H1 (cell line): ENCODE results near the gene ATP11C. TPM values are rescaled to one million over a fixed set of nuclear protein-coding genes. Genes with fewer than 3 reads are reported as not detected.

ENCODE experiments used
- CTCF ChIA-PET: fragments of 300-600 bp; sonication (Branson Sonifier 250); formaldehyde crosslinking; loops from one replicate; lab custom pipeline; 2021; ENCODE audit not compliant: partially characterized antibody; lab: Charles Lee
- POLR2A ChIA-PET: fragments of 300-600 bp; sonication (Branson Sonifier 250); formaldehyde crosslinking; loops from one replicate; lab custom pipeline; 2021; ENCODE audit warnings: inconsistent platforms; ENCODE audit not compliant: partially characterized antibody; lab: Charles Lee
- DNase-seq, 2 experiments: peaks; one replicate each; pipeline versions ENCODE4 v3.0.0 to v3.0.0-alpha.2; 2010 to 2022; ENCODE audit warnings: low spot score in 2 of 2, low read depth in 1 of 2, mixed read lengths in 1 of 2
- FAIRE-seq: peaks from 2 replicates; lab custom pipeline; 2011; peaks lifted over from hg19 to GRCh38; lab: Jason Lieb, UNC
- H2AFZ ChIP-seq: 2 replicates; pipeline ENCODE4 v1.8.1; 2012; ENCODE audit warnings: low read length, inconsistent platforms
- H2AK5ac ChIP-seq: 2 replicates; pipeline ENCODE4 v1.6.1; 2013; ENCODE audit warnings: low read depth, low read length
- H2BK120ac ChIP-seq: replicated peaks from 2 replicates; pipeline ENCODE3; 2013; ENCODE audit warnings: low read depth, low read length, inconsistent platforms
- H2BK12ac ChIP-seq: 2 replicates; pipeline ENCODE4 v1.6.1; 2013; ENCODE audit warnings: low read depth, low read length
- H2BK15ac ChIP-seq: 2 replicates; pipeline ENCODE4 v1.6.1; 2013; ENCODE audit warnings: low read length
- H2BK20ac ChIP-seq: 2 replicates; pipeline ENCODE4 v1.6.1; 2013; ENCODE audit warnings: low read length
- H2BK5ac ChIP-seq: 2 replicates; pipeline ENCODE4 v1.6.1; 2013; ENCODE audit warnings: low read depth, low read length
- H3K14ac ChIP-seq: 2 replicates; pipeline ENCODE4 v1.6.1; 2013; ENCODE audit warnings: inconsistent platforms; ENCODE audit not compliant: insufficient read length
- H3K18ac ChIP-seq: 2 replicates; pipeline ENCODE4 v1.6.1; 2013; ENCODE audit warnings: low read length; ENCODE audit errors: extremely low read depth
- H3K23ac ChIP-seq: 2 replicates; pipeline ENCODE4 v1.6.1; 2013; ENCODE audit warnings: inconsistent platforms; ENCODE audit not compliant: insufficient read length
- H3K23me2 ChIP-seq: 2 replicates; pipeline ENCODE4 v1.6.1; 2013; ENCODE audit warnings: low read depth, low read length
- H3K27ac ChIP-seq: 2 replicates; pipeline ENCODE4 v1.6.1; 2011; ENCODE audit warnings: low read depth, low read length, inconsistent platforms
- H3K27me3 ChIP-seq, 4 experiments: replicated peaks in 1 of 4; 1 replicate in 1 of 4; 2 replicates in 3 of 4; pipeline versions ENCODE4 v1.6.1 to v1.8.1; 2011 to 2013; ENCODE audit warnings: low read length in 3 of 4, mild to moderate bottlenecking in 3 of 4, inconsistent platforms in 2 of 4, mixed read lengths in 2 of 4, moderate library complexity in 1 of 4; ENCODE audit not compliant: control insufficient read depth in 3 of 4, insufficient read depth in 3 of 4; ENCODE audit errors: extremely low read depth in 1 of 4
- H3K36me3 ChIP-seq, 4 experiments: 2 replicates each; pipeline versions ENCODE4 v1.6.1 to v1.8.1; 2011 to 2013; ENCODE audit warnings: mild to moderate bottlenecking in 4 of 4, low read length in 3 of 4, moderate library complexity in 2 of 4, control low read depth in 1 of 4, inconsistent platforms in 1 of 4; ENCODE audit not compliant: insufficient read depth in 4 of 4, control insufficient read depth in 2 of 4
- H3K4ac ChIP-seq: replicated peaks from 2 replicates; pipeline ENCODE3; 2013; ENCODE audit warnings: low read length, low read depth, mixed read lengths, inconsistent platforms; ENCODE audit not compliant: insufficient read length
- H3K4me1 ChIP-seq, 4 experiments: replicated peaks in 1 of 4; 1 replicate in 1 of 4; 2 replicates in 3 of 4; pipeline versions ENCODE4 v1.6.1 to v1.8.1; 2011 to 2013; ENCODE audit warnings: low read length in 3 of 4, inconsistent platforms in 2 of 4, mixed read lengths in 1 of 4; ENCODE audit not compliant: insufficient read depth in 4 of 4, control insufficient read depth in 3 of 4
- H3K4me2 ChIP-seq, 2 experiments: 2 replicates each; pipeline versions ENCODE4 v1.6.1 to v1.8.1; 2011 to 2013; ENCODE audit warnings: low read depth in 2 of 2, low read length in 2 of 2, control low read depth in 1 of 2, inconsistent platforms in 1 of 2, mild to moderate bottlenecking in 1 of 2; ENCODE audit not compliant: insufficient read depth in 1 of 2
- H3K4me3 ChIP-seq, 4 experiments: fragments of 200-600, 300-600 bp in 1 of 4; sonication (generic), shearing (Covaris generic), sonication (Bioruptor Twin) in 1 of 4; 2 replicates each; pipeline versions ENCODE4 v1.5.1 to v1.8.1; 2011 to 2016; ENCODE audit warnings: low read length in 4 of 4, low read depth in 3 of 4, control low read depth in 2 of 4, inconsistent platforms in 2 of 4, mild to moderate bottlenecking in 2 of 4, mixed read lengths in 1 of 4, moderate library complexity in 1 of 4; ENCODE audit not compliant: insufficient read depth in 2 of 4; ENCODE audit errors: extremely low read depth in 1 of 4
- H3K56ac ChIP-seq: replicated peaks from 2 replicates; pipeline ENCODE3; 2013; ENCODE audit warnings: low read depth, mild to moderate bottlenecking, mixed read lengths, low read length, inconsistent platforms; ENCODE audit not compliant: insufficient read length
- H3K79me1 ChIP-seq: 2 replicates; pipeline ENCODE4 v1.6.1; 2013; ENCODE audit warnings: low read depth, low read length, control low read depth
- H3K79me2 ChIP-seq, 2 experiments: 2 replicates each; pipeline versions ENCODE4 v1.6.1 to v1.8.1; 2012 to 2013; ENCODE audit warnings: low read length in 2 of 2, mild to moderate bottlenecking in 2 of 2, inconsistent platforms in 1 of 2; ENCODE audit not compliant: insufficient read depth in 2 of 2, control insufficient read depth in 1 of 2
- H3K9ac ChIP-seq, 4 experiments: replicated peaks in 1 of 4; 1 replicate in 1 of 4; 2 replicates in 3 of 4; pipeline versions ENCODE4 v1.6.1 to v1.8.1; 2011 to 2013; ENCODE audit warnings: low read depth in 3 of 4, low read length in 3 of 4, control low read depth in 2 of 4, mild to moderate bottlenecking in 2 of 4, moderate library complexity in 2 of 4, inconsistent platforms in 1 of 4; ENCODE audit errors: extremely low read depth in 1 of 4
- H3K9me3 ChIP-seq, 2 experiments: 2 replicates each; pipeline versions ENCODE4 v1.6.1 to v1.8.1; 2012 to 2013; ENCODE audit warnings: mild to moderate bottlenecking in 2 of 2, moderate library complexity in 2 of 2, control low read depth in 1 of 2, inconsistent platforms in 1 of 2, low read depth in 1 of 2, low read length in 1 of 2, mixed read lengths in 1 of 2; ENCODE audit not compliant: insufficient read depth in 2 of 2
- H4K20me1 ChIP-seq, 2 experiments: replicated peaks in 1 of 2; 2 replicates each; pipeline versions ENCODE3 to v1.8.1; 2011 to 2013; ENCODE audit warnings: inconsistent platforms in 2 of 2, low read length in 2 of 2, mild to moderate bottlenecking in 1 of 2; ENCODE audit not compliant: insufficient read depth in 2 of 2, control insufficient read depth in 1 of 2
- H4K5ac ChIP-seq: 2 replicates; pipeline ENCODE4 v1.6.1; 2013; ENCODE audit warnings: low read length, low read depth, mixed read lengths, inconsistent platforms; ENCODE audit not compliant: insufficient read length
- H4K8ac ChIP-seq: 2 replicates; pipeline ENCODE4 v1.8.0; 2013; ENCODE audit warnings: mild to moderate bottlenecking, moderate library complexity, low read length, inconsistent platforms; ENCODE audit not compliant: insufficient read depth; ENCODE audit errors: extremely low read depth
- H4K91ac ChIP-seq: replicated peaks from 2 replicates; pipeline ENCODE3; 2013; ENCODE audit warnings: low read length, mixed read lengths, inconsistent platforms; ENCODE audit not compliant: insufficient read length
- CREB1 ChIP-seq: IDR thresholded peaks from 2 replicates; pipeline ENCODE4 v1.6.1; 2012; ENCODE audit warnings: inconsistent platforms
- HDAC6 ChIP-seq: IDR thresholded peaks from one replicate; pipeline ENCODE4 v1.7.1; 2012; ENCODE audit warnings: low read depth, mild to moderate bottlenecking, inconsistent platforms, low read length, moderate library complexity
- KDM1A ChIP-seq: fragments of 200-600, 300-600 bp; sonication (generic); IDR thresholded peaks from 2 replicates; pipeline ENCODE4 v1.7.1; 2016; ENCODE audit warnings: mild to moderate bottlenecking, low read length, borderline replicate concordance
- KDM5A ChIP-seq: fragments of 200-600 bp; IDR thresholded peaks from 2 replicates; pipeline ENCODE4 v1.7.1; 2012; ENCODE audit warnings: mild to moderate bottlenecking, low read length, inconsistent platforms, mixed read lengths
- MAFK ChIP-seq: IDR thresholded peaks from 2 replicates; pipeline ENCODE4 v1.6.1; 2012; ENCODE audit warnings: low read depth, mild to moderate bottlenecking, improper control_type of control experiment, low read length
- POU5F1 ChIP-seq: IDR thresholded peaks from 2 replicates; pipeline ENCODE4 v1.6.1; 2011; ENCODE audit warnings: low read depth, mild to moderate bottlenecking, low read length, moderate library complexity
- RAD21 ChIP-seq, 2 experiments: IDR thresholded peaks in 1 of 2; conservative IDR thresholded peaks in 1 of 2; 2 replicates each; pipeline ENCODE4 v1.6.1; 2011; ENCODE audit warnings: low read depth in 2 of 2, low read length in 2 of 2, improper control_type of control experiment in 1 of 2, inconsistent platforms in 1 of 2, mild to moderate bottlenecking in 1 of 2, moderate library complexity in 1 of 2
- SIN3A ChIP-seq, 2 experiments: IDR thresholded peaks in 1 of 2; conservative IDR thresholded peaks in 1 of 2; 2 replicates each; pipeline ENCODE4 v1.6.1; 2011 to 2012; ENCODE audit warnings: low read length in 2 of 2, improper control_type of control experiment in 1 of 2, low read depth in 1 of 2, mild to moderate bottlenecking in 1 of 2
- TCF12 ChIP-seq: IDR thresholded peaks from 2 replicates; pipeline ENCODE4 v1.6.1; 2011; ENCODE audit warnings: low read depth, mild to moderate bottlenecking, low read length
- WGBS, 2 experiments: shearing (Covaris generic) in 1 of 2; methylation state at CpG; one replicate each; pipeline versions ENCODE4 v1.1.6 to v1.1.7; 2013 to 2015; ENCODE audit warnings: low lambda C conversion rate in 2 of 2, mixed read lengths in 2 of 2, inconsistent platforms in 1 of 2, low coverage in 1 of 2, missing lambda C conversion rate in 1 of 2; ENCODE audit not compliant: insufficient replicate concordance in 2 of 2, insufficient coverage in 1 of 2, insufficient read length in 1 of 2; ENCODE audit errors: extremely low coverage in 1 of 2, missing lambda C conversion rate in 1 of 2; 5-methylcytosine and 5-hydroxymethylcytosine counted together
- polyA plus RNA-seq, 7 experiments: library from polyadenylated mRNA; depleted of rRNA in 3 of 7; stranded (reverse) in 5 of 7; unstranded in 2 of 7; fragments of >200 nt in 5 of 7; fragments of 200-250 nt in 2 of 7; gene quantifications; 1 replicate in 5 of 7; 2 replicates in 1 of 7; 4 replicates in 1 of 7; pipeline versions ENCODE4 v1.2.1 to v1.2.3, GENCODE V29; 2011 to 2013; ENCODE audit warnings: missing spikeins in 2 of 7, mixed read lengths in 2 of 7
- total RNA-seq: library from RNA; stranded (reverse); fragmentation: NEBNext Ultra II Directional; extraction: Animal tissue kit (Norgen Biotek cat#: 25700); gene quantifications from 2 replicates; pipeline ENCODE4 v1.2.1, GENCODE V29; 2021

Gene ATP11C
- total and polyA plus RNA-seq, 2 of the 8 experiments (the other 6 are each of a cell fraction or from before 2014, with no cell fraction given), result 14.7 to 52.1 TPM

DNA sequence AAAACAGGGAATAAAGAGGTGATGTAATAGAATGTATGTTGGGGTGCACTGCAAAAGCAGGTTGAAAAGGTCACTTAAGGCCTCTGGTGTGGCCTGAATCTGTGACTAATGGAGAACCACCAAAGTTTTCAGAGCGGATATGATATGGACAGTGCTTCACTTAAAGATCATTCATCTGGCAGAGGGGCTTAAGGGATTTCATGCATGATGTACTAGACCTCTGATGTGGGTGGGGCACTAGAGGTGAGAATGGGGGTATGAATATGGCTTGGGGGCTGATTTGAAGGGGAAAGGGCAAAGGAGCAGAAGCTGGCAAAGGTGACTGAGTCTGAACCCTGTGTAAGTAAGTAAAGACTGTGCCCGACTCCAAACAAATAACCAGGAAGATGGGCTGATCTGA lies 162.5 kb downstream of the ATP11C start:
- no peak for FAIRE-seq
- Histone ChIP-seq H2BK120ac (no peak overlapping the region), H3K36me3 (peaks cover 0 to 27% (median 11%) of the 10 kb centered on the region in 4 experiments; a peak in 4 of 8 replicates), H3K4ac (no peak overlapping the region), H3K14ac (no peak overlapping the region), H4K8ac (no peak overlapping the region), H2BK15ac (no peak overlapping the region), H4K5ac (no peak overlapping the region), H4K20me1 (no peaks in the 10 kb centered on the region), H2AFZ (no peak overlapping the region), H3K79me1 (no peaks in the 10 kb centered on the region), H3K4me1 (no peaks in the 10 kb centered on the region), H3K9ac (no peak overlapping the region), H3K79me2 (no peaks in the 10 kb centered on the region), H2BK12ac (no peak overlapping the region), H2BK5ac (no peak overlapping the region), H3K23ac (no peak overlapping the region), H3K18ac (no peak overlapping the region), H3K9me3 (no peaks in the 10 kb centered on the region), H3K23me2 (no peaks in the 10 kb centered on the region), H2AK5ac (no peak overlapping the region), H2BK20ac (no peak overlapping the region), H3K4me2 (no peak overlapping the region), H3K4me3 (no peak overlapping the region), H3K27me3 (no peaks in the 10 kb centered on the region), H3K27ac (no peak overlapping the region), H4K91ac (no peak overlapping the region), H3K56ac (no peak overlapping the region)
- POLR2A ChIA-PET, result no interaction called here
- DNase-seq, result no peak
- 87% methylated on average over 2 of the region's 2 CpGs; no CpG with 5 or more reads in 1 of the 2 experiments for WGBS, 2 experiments
- CTCF ChIA-PET, result interaction anchor here (0.6 kb wide), 1 partner anchor 211 kb away, joined by 4 read pairs; no protein-coding TSS in a partner anchor
- TF ChIP-seq TCF12, result no peak
- TF ChIP-seq KDM5A, result no peak
- no peak for TF ChIP-seq SIN3A (conservative IDR thresholded peaks at IDR 0.05 in 1 of 2, IDR thresholded peaks at IDR 0.05 in 1 of 2; ENCODE audit: low read depth in 1 of 2, low read length in 2 of 2)
- no peak for TF ChIP-seq POU5F1
- no peak for TF ChIP-seq RAD21 (IDR thresholded peaks at IDR 0.05 in 1 of 2, conservative IDR thresholded peaks at IDR 0.05 in 1 of 2; ENCODE audit: low read depth in 2 of 2, low read length in 2 of 2)
- TF ChIP-seq KDM1A, result no peak
- TF ChIP-seq HDAC6, result no peak
- no peak for TF ChIP-seq CREB1
- no peak for TF ChIP-seq MAFK
